Natural killer cell (primary cell): ENCODE results near the gene ENDOU. TPM values are rescaled to one million over a fixed set of nuclear protein-coding genes. Genes with fewer than 3 reads are reported as not detected.

Experiments
- ATAC-seq, 3 donors: fragments of 150-1000 bp in 2 of 3; fragments of 200-7000 bp in 1 of 3; cut with Tn5 transposase; 1 replicate in 1 of 3; 2 replicates in 2 of 3; pipeline ENCODE4 v1.10.0; 2021; ENCODE audit warnings: mild to moderate bottlenecking in 2 of 3, moderate library complexity in 2 of 3
- DNase-seq, 2 donors: peaks; one replicate each; pipeline versions ENCODE4 v3.0.0 to v3.0.0-alpha.2; 2013 to 2021; ENCODE audit warnings: mixed read lengths in 1 of 2
- H3K27ac ChIP-seq: one replicate; pipeline ENCODE4 v1.5.1; 2013; ENCODE audit warnings: mild to moderate bottlenecking, low read length
- H3K27me3 ChIP-seq: one replicate; pipeline ENCODE4 v1.6.1; 2013; ENCODE audit warnings: low read length; ENCODE audit not compliant: control insufficient read depth, insufficient read depth
- H3K36me3 ChIP-seq: one replicate; pipeline ENCODE4 v1.6.1; 2013; ENCODE audit warnings: low read length; ENCODE audit not compliant: control insufficient read depth, insufficient read depth
- H3K4me1 ChIP-seq: one replicate; pipeline ENCODE4 v1.6.1; 2013; ENCODE audit warnings: low read length; ENCODE audit not compliant: control insufficient read depth, insufficient read depth
- H3K4me3 ChIP-seq: one replicate; pipeline ENCODE4 v1.5.1; 2013; ENCODE audit warnings: low read length
- H3K9me3 ChIP-seq: one replicate; pipeline ENCODE4 v1.6.1; 2013; ENCODE audit warnings: low read length; ENCODE audit not compliant: control insufficient read depth, insufficient read depth
- H3K27ac Mint-ChIP-seq, 2 donors: one replicate each; pipeline ENCODE4 v1.8.0; 2022; ENCODE audit warnings: mild to moderate bottlenecking in 2 of 2, mixed read lengths in 2 of 2, moderate library complexity in 1 of 2
- H3K27me3 Mint-ChIP-seq, 2 donors: one replicate each; pipeline ENCODE4 v1.8.0; 2022; ENCODE audit warnings: low read depth in 2 of 2, mixed read lengths in 2 of 2
- H3K36me3 Mint-ChIP-seq: one replicate; pipeline ENCODE4 v1.8.0; 2022; ENCODE audit warnings: mixed read lengths
- H3K4me1 Mint-ChIP-seq, 2 donors: one replicate each; pipeline ENCODE4 v1.8.0; 2022; ENCODE audit warnings: mixed read lengths in 2 of 2
- H3K4me3 Mint-ChIP-seq: one replicate; pipeline ENCODE4 v1.8.0; 2022; ENCODE audit warnings: mild to moderate bottlenecking, moderate library complexity, mixed read lengths
- H3K9me3 Mint-ChIP-seq, 2 donors: one replicate each; pipeline ENCODE4 v1.8.0; 2022; ENCODE audit warnings: mixed read lengths in 2 of 2
- CTCF ChIP-seq: fragments of 200-600 bp; IDR thresholded peaks from one replicate; pipeline ENCODE4 v1.8.0; 2022; ENCODE audit warnings: antibody characterized with exemption
- WGBS: methylation state at CpG from one replicate; pipeline ENCODE4 v1.1.7; 2013; ENCODE audit warnings: missing lambda C conversion rate; ENCODE audit not compliant: insufficient coverage; 5-methylcytosine and 5-hydroxymethylcytosine counted together
- intact Hi-C: fragments of 100-400 bp; cut with micrococcal nuclease; formaldehyde crosslinking; loops from one replicate; pipeline ENCODE4 v1.14.2; 2022
- total RNA-seq, 4 donors: library from RNA; stranded (reverse); fragments of 120-200 nt in 1 of 4; gene quantifications; one replicate each; pipeline versions ENCODE4 v1.2.3 to v1.2.4, GENCODE V29; 2013 to 2022

Gene ENDOU
- total RNA-seq, 3 donors from 2014 or later (not counting 1 experiment from before 2014, with no cell fraction given) = 0.20 to 0.41 (median 0.24) TPM

- DNase-seq (no peak), ATAC-seq (no peak)
- TF ChIP-seq CTCF = no peak
- H3K9me3 Mint-ChIP-seq = no peaks in the 10 kb centered on the region
- Histone ChIP-seq H3K27ac (no peak overlapping the region), H3K36me3 (no peaks in the 10 kb centered on the region), H3K4me3 (no peak overlapping the region), H3K9me3 (no peaks in the 10 kb centered on the region), H3K27me3 (peaks cover 4% of the 10 kb centered on the region), H3K4me1 (peaks cover 19% of the 10 kb centered on the region)
- intact Hi-C loops = no loop called here
- no peak overlapping the region for H3K4me3 Mint-ChIP-seq
- H3K27me3 Mint-ChIP-seq = peaks cover 18 to 20% of the 10 kb centered on the region in 2 donors
- 84% methylated on average over 7 of the region's 7 CpGs for WGBS
- no peak overlapping the region for H3K27ac Mint-ChIP-seq
- H3K36me3 Mint-ChIP-seq = no peaks in the 10 kb centered on the region
- peaks cover 6 to 16% of the 10 kb centered on the region in 2 donors for H3K4me1 Mint-ChIP-seq
Measured at GRCh38 chr12:47746523-47746922, 21.2 kb upstream of the ENDOU start.

- Mint-ChIP-seq H3K27ac (no peak overlapping the region), H3K36me3 (no peaks in the 10 kb centered on the region), H3K4me1 (peaks cover 11 to 20% of the 10 kb centered on the region in 2 donors), H3K27me3 (peaks cover 18 to 20% of the 10 kb centered on the region in 2 donors), H3K4me3 (no peak overlapping the region), H3K9me3 (no peaks in the 10 kb centered on the region)
- peaks cover 24% of the 10 kb centered on the region for H3K4me1 ChIP-seq
- H3K36me3 ChIP-seq = no peaks in the 10 kb centered on the region
- no peak for TF ChIP-seq CTCF
- no peak overlapping the region for H3K27ac ChIP-seq
- no peaks in the 10 kb centered on the region for H3K9me3 ChIP-seq
- intact Hi-C loops = no loop called here
- H3K4me3 ChIP-seq = no peak overlapping the region
- peaks cover 4% of the 10 kb centered on the region for H3K27me3 ChIP-seq
- no peak for ATAC-seq
- WGBS = 92% methylated on average over 5 of the region's 5 CpGs
- no peak for DNase-seq
Measured at GRCh38 chr12:47746073-47746472, 20.8 kb upstream of the ENDOU start.

- WGBS = 87% methylated on average over 16 of the region's 16 CpGs
- Mint-ChIP-seq H3K9me3 (no peaks in the 10 kb centered on the region), H3K4me3 (no peak overlapping the region), H3K36me3 (no peaks in the 10 kb centered on the region), H3K27ac (no peak overlapping the region), H3K27me3 (peaks cover 18 to 20% of the 10 kb centered on the region in 2 donors), H3K4me1 (peaks cover 12 to 26% of the 10 kb centered on the region in 2 donors)
- no peaks in the 10 kb centered on the region for H3K36me3 ChIP-seq
- DNase-seq (no peak), ATAC-seq (no peak)
- intact Hi-C loops = no loop called here
- peaks cover 29% of the 10 kb centered on the region for H3K4me1 ChIP-seq
- no peak overlapping the region for H3K27ac ChIP-seq
- no peak overlapping the region for H3K4me3 ChIP-seq
- H3K27me3 ChIP-seq = peaks cover 6% of the 10 kb centered on the region
- TF ChIP-seq CTCF = no peak
- H3K9me3 ChIP-seq = no peaks in the 10 kb centered on the region
Measured at GRCh38 chr12:47745485-47746041, 20.3 kb upstream of the ENDOU start.
